Neural progenitor cell (in vitro differentiated cells): ENCODE data around the gene CREBBP.

ENCODE experiments used
- CTCF ChIP-seq: fragments of 200-600 bp; sonication (generic); IDR thresholded peaks from 2 replicates; pipeline ENCODE4 v1.5.1; 2017; ENCODE audit warnings: antibody characterized with exemption, mild to moderate bottlenecking
- EZH2phosphoT487 ChIP-seq: fragments of 200-600 bp; sonication (generic); IDR thresholded peaks from 2 replicates; pipeline ENCODE4 v1.6.1; 2017; ENCODE audit warnings: antibody characterized with exemption

- TF ChIP-seq CTCF = no peak
- TF ChIP-seq EZH2phosphoT487 = no peak
Observed at GRCh38 chr16:3694051-3694450, 186.5 kb downstream of the CREBBP start.
